HepG2 (cell line): ENCODE data around the gene ARHGAP9. TPM values are rescaled to one million over a fixed set of nuclear protein-coding genes. Genes with fewer than 3 reads are reported as not detected.

Experiments
- CAMTA2 ChIP-seq: sonication (generic); formaldehyde crosslinking; IDR thresholded peaks from 2 replicates; pipeline ENCODE4 v1.4.0; 2020; ENCODE audit warnings: mild to moderate bottlenecking, missing genetic modification reagents, borderline replicate concordance
- FOXJ3 ChIP-seq: sonication (generic); formaldehyde crosslinking; IDR thresholded peaks from 2 replicates; pipeline ENCODE4 v1.4.0; 2020; ENCODE audit warnings: missing genetic modification reagents, mild to moderate bottlenecking, borderline replicate concordance
- FOXO1 ChIP-seq: sonication (generic); formaldehyde crosslinking; IDR thresholded peaks from 2 replicates; pipeline ENCODE4 v1.4.0; 2020; ENCODE audit warnings: missing genetic modification reagents
- HMGXB3 ChIP-seq: sonication (generic); formaldehyde crosslinking; IDR thresholded peaks from 2 replicates; pipeline ENCODE4 v1.4.0; 2020; ENCODE audit warnings: missing genetic modification reagents, borderline replicate concordance
- KLF9 ChIP-seq: IDR thresholded peaks from 2 replicates; pipeline ENCODE4 v1.6.1; 2016; ENCODE audit warnings: low read depth
- LBX2 ChIP-seq: sonication (generic); formaldehyde crosslinking; IDR thresholded peaks from 2 replicates; pipeline ENCODE4 v1.5.0; 2020; ENCODE audit warnings: missing genetic modification reagents, mild to moderate bottlenecking, borderline replicate concordance
- MIER3 ChIP-seq: IDR thresholded peaks from 2 replicates; pipeline ENCODE4 v1.6.1; 2016; ENCODE audit warnings: missing compliant biosample characterization, borderline replicate concordance
- MIXL1 ChIP-seq: IDR thresholded peaks from 2 replicates; pipeline ENCODE4 v1.6.1; 2016
- TOE1 ChIP-seq: sonication (generic); formaldehyde crosslinking; IDR thresholded peaks from 2 replicates; pipeline ENCODE4 v1.4.0; 2020; ENCODE audit warnings: mild to moderate bottlenecking, missing genetic modification reagents
- U2AF2 ChIP-seq: fragments of 200-400 bp; formaldehyde crosslinking; IDR thresholded peaks from 2 replicates; pipeline ENCODE4 v1.6.1; 2017; ENCODE audit warnings: low read depth, mild to moderate bottlenecking, low read length
- ZBTB7A ChIP-seq: sonication (generic); formaldehyde crosslinking; IDR thresholded peaks from 2 replicates; pipeline ENCODE4 v1.8.0; 2022; ENCODE audit warnings: mild to moderate bottlenecking, missing genetic modification reagents
- ZNF180 ChIP-seq: sonication (generic); formaldehyde crosslinking; IDR thresholded peaks from 2 replicates; pipeline ENCODE4 v1.4.0; 2020; ENCODE audit warnings: low read depth, missing genetic modification reagents, borderline replicate concordance
- ZNF33A ChIP-seq: sonication (generic); formaldehyde crosslinking; IDR thresholded peaks from 2 replicates; pipeline ENCODE4 v1.5.1; 2020; ENCODE audit warnings: missing genetic modification reagents, mild to moderate bottlenecking, moderate library complexity, borderline replicate concordance
- ZNF550 ChIP-seq: sonication (generic); formaldehyde crosslinking; IDR thresholded peaks from 2 replicates; pipeline ENCODE4 v1.4.0; 2020; ENCODE audit warnings: mild to moderate bottlenecking, missing genetic modification reagents, borderline replicate concordance
- polyA plus RNA-seq, 8 experiments: library from polyadenylated mRNA; depleted of rRNA in 3 of 8; stranded (reverse) in 7 of 8; unstranded in 1 of 8; fragments of >200 nt; fragmentation: Illumina TruSeq in 4 of 8; extraction: Trizol in 4 of 8; gene quantifications; 2 replicates each; pipeline versions ENCODE4 v1.2.1 to v1.2.3, GENCODE V29; 2011 to 2016; ENCODE audit warnings: low read depth in 4 of 8, missing spikeins in 1 of 8, mixed read lengths in 1 of 8; ENCODE audit not compliant: insufficient read depth in 1 of 8
- total RNA-seq, 5 experiments: library from RNA; depleted of rRNA; stranded (reverse); fragments of >200 nt; fragmentation: Illumina TruSeq; extraction: Trizol; gene quantifications; 2 replicates each; pipeline ENCODE4 v1.2.3, GENCODE V29; 2016; ENCODE audit warnings: low read depth in 1 of 5
- TF ChIP-seq, protein P1 (sequence below): sonication (generic); formaldehyde crosslinking; IDR thresholded peaks from 2 replicates; pipeline ENCODE4 v1.4.0; 2020; ENCODE audit warnings: missing genetic modification reagents, borderline replicate concordance
- TF ChIP-seq, protein P2 (sequence below): sonication (generic); formaldehyde crosslinking; IDR thresholded peaks from 2 replicates; pipeline ENCODE4 v1.8.0; 2022; ENCODE audit warnings: mild to moderate bottlenecking, missing genetic modification reagents

Gene ARHGAP9
- total and polyA plus RNA-seq, 2 of the 13 experiments (the other 11 are each of a cell fraction or from before 2014, with no cell fraction given) = 0.18 to 1.2 TPM

- TF ChIP-seq, protein P1, sequence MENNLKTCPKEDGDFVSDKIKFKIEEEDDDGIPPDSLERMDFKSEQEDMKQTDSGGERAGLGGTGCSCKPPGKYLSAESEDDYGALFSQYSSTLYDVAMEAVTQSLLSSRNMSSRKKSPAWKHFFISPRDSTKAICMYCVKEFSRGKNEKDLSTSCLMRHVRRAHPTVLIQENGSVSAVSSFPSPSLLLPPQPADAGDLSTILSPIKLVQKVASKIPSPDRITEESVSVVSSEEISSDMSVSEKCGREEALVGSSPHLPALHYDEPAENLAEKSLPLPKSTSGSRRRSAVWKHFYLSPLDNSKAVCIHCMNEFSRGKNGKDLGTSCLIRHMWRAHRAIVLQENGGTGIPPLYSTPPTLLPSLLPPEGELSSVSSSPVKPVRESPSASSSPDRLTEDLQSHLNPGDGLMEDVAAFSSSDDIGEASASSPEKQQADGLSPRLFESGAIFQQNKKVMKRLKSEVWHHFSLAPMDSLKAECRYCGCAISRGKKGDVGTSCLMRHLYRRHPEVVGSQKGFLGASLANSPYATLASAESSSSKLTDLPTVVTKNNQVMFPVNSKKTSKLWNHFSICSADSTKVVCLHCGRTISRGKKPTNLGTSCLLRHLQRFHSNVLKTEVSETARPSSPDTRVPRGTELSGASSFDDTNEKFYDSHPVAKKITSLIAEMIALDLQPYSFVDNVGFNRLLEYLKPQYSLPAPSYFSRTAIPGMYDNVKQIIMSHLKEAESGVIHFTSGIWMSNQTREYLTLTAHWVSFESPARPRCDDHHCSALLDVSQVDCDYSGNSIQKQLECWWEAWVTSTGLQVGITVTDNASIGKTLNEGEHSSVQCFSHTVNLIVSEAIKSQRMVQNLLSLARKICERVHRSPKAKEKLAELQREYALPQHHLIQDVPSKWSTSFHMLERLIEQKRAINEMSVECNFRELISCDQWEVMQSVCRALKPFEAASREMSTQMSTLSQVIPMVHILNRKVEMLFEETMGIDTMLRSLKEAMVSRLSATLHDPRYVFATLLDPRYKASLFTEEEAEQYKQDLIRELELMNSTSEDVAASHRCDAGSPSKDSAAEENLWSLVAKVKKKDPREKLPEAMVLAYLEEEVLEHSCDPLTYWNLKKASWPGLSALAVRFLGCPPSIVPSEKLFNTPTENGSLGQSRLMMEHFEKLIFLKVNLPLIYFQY (CRISPR knock-in tag) = peak; percentile 70; the same call in 1 of the 2 replicates
- TF ChIP-seq ZBTB7A (CRISPR knock-in tag) (peak; percentile 95), U2AF2 (no peak), KLF9 (0 out of 2 replicates have a peak, but pooled peaks have one; percentile 57), TOE1 (CRISPR knock-in tag) (no peak; the same call in 1 of the 2 replicates), HMGXB3 (peak; percentile 89; the same call in 1 of the 2 replicates), CAMTA2 (no peak), MIER3 (CRISPR knock-in tag) (peak; percentile 98), FOXO1 (CRISPR knock-in tag) (peak; percentile 94), MIXL1 (CRISPR knock-in tag) (peak; percentile 95), ZNF180 (CRISPR knock-in tag) (no peak), ZNF550 (no peak), LBX2 (no peak), FOXJ3 (peak; percentile 79), ZNF33A (CRISPR knock-in tag) (peak; percentile 87; the same call in 1 of the 2 replicates)
- TF ChIP-seq, protein P2, sequence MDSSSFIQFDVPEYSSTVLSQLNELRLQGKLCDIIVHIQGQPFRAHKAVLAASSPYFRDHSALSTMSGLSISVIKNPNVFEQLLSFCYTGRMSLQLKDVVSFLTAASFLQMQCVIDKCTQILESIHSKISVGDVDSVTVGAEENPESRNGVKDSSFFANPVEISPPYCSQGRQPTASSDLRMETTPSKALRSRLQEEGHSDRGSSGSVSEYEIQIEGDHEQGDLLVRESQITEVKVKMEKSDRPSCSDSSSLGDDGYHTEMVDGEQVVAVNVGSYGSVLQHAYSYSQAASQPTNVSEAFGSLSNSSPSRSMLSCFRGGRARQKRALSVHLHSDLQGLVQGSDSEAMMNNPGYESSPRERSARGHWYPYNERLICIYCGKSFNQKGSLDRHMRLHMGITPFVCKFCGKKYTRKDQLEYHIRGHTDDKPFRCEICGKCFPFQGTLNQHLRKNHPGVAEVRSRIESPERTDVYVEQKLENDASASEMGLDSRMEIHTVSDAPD = peak; percentile 91
Observed at GRCh38 chr12:57451233-57451778, 28.4 kb downstream of the ARHGAP9 start (continued).
